NOMO-1 treated with dmso at 0.1 percent for 144 hours (cell line): ENCODE measurements around the gene SLC6A12.

Source experiments
- DNase-seq: peaks from one replicate; lab custom pipeline; 2025; ENCODE audit not compliant: unreplicated experiment; lab: John Stamatoyannopoulos, UW

SLC6A12 gene

DNA sequence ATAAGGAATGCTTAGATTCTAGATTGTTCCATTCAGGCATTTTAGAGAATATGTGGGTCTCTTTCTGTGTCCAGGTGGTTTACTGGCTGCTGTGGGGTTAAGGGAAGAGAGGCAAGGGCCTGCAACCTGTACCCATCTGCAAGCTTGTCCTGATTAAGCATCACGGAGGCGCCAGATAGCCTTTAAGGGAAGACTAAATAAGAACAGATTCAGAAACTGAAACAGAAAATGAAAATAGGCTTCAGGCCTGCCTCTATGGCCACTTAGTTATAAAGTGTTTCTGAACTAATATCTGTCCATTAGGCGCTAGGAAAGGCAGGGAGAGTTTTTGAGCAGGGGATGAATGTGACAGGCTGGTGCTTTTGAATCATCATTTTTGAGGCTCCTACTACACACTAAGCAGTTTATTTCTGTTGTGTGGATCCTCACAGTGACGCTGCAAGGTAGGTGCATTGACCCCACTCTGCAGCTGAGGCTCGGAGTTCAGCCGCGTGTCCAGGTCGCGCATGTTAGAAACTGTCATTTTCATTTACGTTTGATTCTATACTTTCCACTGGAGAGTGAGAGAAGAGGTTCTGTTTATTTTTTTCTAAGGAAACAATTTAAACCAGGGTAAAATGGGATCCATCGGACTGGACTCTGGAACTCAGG lies 47.4 kb downstream of the SLC6A12 start:
- no peak for DNase-seq

DNA sequence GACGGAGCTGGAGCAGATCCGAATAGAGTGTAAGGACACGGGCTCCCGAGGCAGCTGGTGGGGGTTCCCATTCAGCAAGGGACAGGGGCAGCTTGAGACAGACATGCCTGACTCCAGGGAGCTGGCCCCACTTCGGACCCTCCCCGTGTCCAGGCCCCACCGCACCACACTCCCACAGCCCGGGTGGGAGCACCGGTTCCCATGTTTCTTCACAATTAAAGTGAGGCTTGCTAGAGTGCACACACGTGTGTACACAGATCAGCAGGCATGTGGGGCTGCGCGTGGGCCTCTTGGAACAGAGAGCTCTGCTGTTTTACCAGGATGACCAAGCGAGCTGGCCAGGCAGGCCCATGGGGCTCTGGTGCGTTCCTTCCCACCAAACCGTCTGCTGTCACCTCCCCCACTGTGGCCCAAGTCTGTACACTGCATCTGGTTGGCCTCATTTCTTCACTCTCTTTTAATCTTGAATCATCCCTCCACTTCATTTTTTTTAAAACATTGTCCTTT lies 48.0 kb downstream of the SLC6A12 start:
- DNase-seq: no peak

DNA sequence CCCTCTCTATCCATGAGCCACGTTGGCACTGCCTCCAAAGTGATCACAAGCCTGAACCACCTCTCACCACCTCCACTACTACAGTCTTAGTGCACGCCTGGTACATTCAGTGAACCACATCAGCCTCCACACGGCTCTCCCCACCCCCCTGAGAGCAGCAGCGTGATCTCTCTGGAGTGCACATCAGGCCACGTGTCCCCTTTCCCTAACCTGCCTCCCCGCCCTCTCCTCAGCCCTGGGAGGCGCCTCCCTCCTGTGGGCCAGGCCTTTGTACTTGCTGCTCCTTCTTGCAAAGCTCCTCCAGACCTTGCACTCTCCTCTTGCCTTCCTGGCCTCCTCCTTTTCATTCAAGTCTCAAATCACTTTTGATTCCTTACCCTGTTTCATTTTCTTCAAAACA lies 49.8 kb downstream of the SLC6A12 start:
- DNase-seq: no peak

DNA sequence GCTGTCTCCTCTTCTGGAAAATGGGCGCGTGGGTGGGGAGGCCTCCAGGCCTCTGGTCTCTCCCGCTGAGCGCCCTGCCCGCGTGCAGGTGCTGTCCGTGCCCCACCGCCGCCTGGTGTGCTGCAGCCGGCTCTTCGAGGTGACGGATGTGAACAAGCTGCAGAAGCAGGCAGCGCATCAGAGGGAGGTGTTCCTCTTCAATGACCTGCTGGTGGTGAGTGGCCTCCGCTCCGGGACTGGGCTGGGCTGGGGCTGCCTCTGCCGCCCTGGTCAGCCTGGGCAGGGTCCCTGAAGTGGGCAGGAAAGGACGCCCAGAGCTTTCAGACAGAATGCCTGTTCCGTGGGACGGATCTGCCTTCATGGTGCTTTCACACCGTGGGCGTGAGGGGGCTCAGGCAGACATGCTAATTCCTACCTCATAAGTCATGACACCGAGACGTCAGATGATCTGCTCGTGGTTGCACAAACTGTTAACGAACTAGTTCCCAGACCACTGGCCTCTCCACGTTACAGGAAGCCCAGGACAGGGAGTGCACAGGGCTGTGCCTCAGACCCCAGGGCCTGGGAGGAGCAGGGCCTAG lies 50.5 kb downstream of the SLC6A12 start:
- no peak for DNase-seq

DNA sequence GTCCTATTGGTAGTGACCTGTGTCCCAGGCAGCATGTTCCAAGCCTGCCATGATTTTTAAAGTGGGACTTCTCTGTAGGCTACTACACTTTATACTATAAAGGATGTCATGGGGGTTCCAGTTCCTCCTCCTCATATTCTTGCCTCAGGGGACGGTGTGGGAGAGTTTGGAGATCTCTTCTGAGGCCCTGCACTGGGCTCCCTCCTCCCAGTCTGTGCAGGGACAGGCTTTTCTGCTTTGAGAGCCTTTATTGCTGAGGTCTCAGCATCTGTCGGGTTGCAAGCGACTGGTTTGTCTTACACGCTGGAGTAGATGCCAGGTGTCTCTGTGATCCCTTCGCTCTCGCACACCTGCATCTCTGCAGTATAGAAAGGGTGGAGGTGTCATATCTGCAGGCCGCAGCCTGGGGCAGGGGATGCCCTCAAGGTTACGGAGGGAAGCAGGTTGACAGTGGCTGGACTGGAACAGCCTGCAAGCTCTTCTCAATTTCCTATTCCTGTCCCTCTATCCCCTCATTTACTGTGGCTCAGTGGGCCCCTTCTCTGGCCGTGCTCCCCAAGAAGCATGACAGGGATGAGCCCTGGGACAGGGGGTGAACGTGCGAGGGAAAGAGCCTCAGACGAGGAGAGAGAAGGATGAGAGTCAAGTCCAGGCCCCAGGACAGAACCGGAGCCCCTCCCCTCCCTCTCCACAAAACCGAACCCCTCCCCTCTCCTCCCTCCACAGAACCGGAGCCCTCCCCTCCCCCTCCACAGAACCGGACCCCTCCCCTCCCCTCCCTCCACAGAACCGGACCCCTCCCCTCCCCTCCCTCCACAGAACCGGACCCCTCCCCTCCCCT lies 51.3 kb downstream of the SLC6A12 start:
- DNase-seq: no peak

DNA sequence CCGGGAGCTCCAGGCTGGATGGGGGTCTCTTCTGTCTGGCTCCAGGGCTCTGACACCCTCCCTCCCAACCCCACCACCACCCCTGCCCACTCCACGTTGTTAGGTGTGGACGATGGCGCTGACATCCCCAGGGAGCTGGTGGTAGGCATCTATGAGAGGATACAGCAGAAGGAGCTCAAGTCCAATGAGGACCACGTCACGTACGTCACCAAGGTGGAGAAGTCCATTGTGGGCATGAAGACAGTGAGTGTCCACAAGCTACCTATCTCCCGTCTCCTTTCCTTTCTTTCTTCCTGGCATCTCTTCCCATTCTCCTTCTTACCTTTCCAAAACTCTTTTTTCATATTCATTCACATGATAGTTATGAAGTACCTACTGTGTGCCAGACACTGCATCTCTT lies 52.1 kb downstream of the SLC6A12 start:
- no peak for DNase-seq

DNA sequence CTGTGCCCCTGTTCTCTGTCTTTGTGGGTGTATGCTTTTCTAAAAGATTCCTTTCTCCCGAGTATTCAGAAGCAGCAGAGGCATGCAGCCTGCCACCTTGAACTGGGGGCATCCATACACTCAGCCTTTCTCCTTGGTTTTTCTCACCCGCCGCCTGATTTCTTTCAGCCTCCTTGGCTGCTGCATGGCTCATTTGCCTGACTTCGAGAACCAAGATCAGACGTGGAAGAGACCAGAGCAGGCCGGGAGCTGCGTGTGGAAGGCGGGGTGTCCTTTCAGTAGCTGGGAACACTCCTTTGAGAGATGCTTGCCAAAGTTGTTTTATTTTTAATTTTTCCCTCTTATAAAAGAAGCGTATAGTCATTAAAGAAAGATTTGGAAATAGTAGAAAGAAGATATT lies 53.1 kb downstream of the SLC6A12 start:
- no peak for DNase-seq

DNA sequence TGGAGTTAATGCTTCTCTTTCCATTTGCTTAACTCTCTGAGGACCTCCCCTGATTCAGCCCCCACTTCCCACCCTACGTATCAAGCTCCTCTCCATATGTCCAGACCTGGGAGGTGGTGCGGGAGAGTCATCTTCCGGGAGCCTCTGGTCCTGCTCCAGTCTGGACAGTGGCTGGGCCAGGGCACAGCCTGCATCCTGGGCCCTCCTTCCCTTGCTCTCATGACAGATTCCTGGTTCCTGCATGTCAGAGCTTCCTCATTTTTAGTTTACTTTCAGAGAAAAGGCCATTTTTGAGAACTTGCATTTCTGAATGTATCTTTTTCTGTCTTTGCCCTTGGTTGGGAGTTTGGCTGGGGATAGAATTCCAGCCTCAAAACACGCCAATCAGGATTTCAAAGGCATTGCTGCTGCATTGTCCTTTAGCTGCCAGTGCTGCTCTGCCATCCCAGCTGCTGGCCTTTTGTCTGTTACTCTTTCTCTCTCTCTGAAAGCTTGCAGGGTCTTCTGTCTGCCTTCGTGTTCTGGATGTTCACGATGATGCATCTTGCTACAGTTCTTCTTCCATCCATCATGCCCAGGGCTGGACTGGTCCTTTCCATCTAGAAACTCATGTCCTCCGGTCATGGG lies 54.7 kb downstream of the SLC6A12 start:
- DNase-seq: no peak

DNA sequence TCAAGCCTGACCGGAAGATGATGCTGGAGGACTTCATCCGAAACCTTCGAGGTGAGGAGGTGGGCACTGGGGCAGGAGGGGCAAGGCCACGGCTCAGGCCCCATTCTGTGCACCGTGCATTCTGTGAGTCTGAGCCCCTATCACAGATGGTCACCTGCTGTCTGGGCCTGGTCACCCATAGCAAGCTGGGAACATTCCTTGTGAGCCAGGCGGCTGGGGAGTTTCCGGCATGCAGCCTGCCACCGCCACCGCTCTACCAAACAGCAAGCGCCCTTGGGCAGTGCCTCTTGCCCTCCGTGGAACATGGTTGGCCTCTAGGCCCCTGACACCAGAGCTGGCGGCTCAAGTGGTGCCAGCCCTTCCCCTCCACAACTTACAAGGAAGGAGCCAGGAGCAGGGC lies 56.3 kb downstream of the SLC6A12 start:
- no peak for DNase-seq

DNA sequence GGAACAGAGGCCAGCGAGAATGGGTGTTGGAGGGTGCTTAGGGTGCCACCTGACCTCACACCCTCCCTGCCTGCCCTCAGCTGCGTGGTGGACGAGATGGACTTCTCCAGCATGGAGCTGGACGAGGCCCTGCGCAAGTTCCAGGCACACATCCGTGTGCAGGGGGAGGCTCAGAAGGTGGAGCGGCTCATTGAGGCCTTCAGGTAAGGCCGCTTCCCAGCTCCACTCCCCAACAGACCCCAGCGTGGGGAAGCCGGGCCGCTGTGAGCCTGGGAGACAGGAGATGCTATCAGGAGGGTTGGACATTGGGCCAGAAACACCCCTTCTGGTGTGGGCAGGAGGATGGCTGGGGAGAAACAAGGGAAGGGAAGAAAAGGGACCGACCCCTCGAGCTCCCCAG lies 57.0 kb downstream of the SLC6A12 start:
- no peak for DNase-seq

DNA sequence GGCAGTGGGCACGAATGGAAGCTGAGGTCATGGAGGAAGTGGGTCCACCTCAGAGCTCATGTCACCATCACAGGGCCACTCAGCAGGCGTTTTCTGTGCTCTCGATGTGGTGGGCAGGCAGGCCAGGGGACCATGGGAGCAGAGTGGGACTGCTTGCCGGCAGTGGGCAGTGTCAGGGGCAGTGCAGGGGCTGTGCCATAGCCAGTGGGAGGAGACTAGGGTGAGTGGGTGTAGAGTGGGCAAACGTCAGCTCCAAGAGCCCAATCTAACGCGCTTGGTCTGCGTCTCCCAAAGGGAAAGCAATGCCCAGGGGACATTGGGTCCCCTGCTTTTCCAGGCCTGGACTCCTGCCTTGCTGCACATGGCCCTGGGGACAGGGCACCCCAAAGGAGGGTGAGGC lies 58.3 kb downstream of the SLC6A12 start:
- no peak for DNase-seq

DNA sequence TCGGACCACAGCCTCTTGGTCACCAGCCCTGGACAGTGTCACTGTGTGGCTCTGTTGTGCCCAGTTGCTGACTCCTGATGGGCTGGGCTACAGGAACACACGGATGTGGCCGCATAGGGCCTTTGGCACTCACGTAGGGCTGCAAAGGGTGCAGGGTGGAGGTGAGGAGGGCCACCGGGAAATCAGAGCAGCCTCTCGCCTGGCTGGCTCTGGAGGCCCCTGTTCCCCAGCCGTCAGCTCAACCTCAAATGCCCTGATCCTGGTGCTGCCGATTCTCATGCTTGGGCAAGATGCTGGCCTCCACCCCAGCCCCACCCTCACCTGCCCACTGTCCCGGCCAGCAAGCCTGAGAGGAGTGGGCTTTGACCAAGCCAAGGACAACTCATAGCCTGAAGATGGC lies 59.0 kb downstream of the SLC6A12 start:
- DNase-seq: no peak

DNA sequence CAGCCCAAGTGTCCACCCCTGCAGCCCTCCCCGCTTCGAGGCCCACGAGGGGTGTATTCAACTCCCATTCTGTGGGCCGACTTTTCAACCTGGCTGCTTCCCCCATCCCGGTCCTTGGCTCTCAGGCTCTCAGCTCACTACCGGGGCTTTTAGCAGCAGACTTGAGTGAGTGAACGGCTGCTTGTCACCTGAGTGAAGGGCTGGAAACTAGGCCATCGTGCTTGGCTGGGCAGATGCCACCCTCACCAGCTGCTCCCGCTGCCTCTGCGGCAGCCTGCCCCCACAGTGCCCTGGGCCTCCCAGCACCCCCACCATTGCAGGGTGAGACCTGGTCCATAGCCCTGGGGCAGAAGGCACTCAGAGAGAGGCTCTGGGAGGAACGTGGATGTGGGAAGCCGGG lies 59.9 kb downstream of the SLC6A12 start:
- no peak for DNase-seq

DNA sequence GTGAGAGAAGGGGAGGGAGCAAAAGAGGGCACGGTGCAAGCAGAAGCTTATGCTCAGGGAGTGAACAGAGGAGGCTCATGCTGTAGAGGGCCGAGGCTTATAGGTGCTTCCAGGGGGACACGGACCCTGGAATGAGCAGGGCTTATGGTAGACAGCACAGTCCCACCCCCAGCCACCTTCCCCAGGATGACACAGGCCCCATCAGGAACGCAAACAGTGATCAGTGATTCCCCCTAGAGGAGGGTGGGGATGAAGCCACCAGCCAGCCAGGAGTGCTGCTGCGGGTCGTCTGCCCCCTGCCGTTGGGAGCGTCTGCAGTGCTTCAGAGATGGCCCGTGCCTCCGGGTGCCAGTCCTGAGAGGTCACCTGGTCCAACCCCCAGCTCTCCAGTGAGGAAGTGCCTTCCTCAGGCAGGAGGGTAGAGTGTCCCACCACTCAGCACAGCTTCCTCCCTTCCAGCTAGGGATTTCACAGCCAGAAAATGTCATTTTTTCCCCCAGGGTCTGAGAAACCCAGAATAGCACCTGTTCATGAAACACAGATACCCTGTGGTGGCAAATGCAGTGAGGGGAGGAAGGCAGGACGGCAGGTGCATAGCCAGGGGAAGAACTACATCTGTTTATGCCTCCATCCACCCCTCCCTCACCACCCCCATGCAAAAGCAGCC lies 60.7 kb downstream of the SLC6A12 start:
- peak; percentile 59 for DNase-seq

DNA sequence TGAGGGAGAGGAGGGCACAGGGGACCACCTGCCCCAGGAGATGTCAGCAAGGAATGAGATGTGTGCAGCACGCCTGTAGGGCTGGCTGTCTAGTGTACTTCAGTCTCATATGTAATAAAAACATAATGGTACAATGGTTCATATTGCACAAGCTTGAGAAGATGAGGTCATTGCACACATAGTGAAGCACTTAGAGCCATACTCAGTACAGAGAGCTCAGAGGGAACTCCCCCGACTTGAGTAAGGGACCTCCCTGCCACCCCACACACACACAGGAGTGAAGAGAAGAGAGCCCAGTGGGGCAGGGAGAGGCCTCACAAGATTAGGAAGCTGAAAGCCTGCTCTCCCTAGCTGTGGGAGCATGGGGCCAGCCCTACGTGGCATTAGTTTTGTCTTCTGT lies 61.5 kb downstream of the SLC6A12 start:
- no peak for DNase-seq

DNA sequence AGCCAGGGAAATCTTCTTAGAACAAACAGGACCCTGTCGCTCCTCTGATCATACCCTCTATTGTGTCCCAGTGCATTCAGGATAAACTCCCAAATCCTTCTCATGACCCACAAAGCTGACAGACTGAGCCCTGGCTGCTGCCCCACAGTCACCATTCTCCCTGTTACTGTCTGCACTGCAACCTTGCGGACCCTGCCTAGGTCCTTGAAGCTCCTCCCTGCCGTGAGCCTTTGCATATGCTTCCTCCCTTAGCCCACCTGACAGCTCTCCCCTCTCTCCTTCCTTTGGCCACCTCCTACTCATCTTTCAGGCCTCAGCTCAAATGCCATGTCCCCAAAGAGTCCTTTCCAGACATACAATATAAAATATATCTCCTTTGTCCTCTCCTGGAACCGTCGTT lies 62.4 kb downstream of the SLC6A12 start:
- DNase-seq: no peak

DNA sequence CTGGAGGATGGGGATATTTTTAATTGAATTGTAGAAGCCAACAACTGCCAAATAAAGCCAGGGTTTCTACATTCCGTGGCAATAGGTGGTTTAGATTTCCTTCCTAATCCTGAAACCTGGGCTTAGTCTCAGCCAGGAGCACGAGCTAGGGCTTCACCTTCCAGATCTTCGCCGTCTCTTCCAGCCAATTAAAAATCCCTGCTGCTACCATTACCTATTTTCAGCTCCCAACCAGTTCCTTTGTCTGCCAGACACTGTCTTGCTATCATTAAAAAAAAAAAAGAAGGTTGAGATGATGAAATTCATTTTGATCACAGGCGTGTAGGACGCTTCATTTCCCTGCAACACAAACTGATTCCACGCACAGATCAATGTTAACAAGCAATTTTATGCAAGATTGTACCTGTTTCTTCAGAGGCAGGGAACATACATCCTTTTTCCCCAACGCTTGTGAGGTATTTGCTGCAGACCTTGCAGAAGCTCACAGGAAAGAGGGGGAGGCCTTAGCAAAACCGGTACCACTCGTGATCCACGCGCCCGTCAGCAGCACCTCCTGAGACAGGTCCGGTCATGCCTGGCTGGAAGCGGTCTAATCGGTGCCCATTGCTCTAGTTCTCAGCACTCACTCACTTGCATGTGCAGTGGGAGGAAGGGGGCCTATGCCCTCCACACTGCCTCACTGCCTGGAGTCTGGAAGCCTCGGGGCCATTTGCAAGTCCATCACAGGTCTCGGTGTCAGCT lies 65.1 kb downstream of the SLC6A12 start:
- DNase-seq: no peak

DNA sequence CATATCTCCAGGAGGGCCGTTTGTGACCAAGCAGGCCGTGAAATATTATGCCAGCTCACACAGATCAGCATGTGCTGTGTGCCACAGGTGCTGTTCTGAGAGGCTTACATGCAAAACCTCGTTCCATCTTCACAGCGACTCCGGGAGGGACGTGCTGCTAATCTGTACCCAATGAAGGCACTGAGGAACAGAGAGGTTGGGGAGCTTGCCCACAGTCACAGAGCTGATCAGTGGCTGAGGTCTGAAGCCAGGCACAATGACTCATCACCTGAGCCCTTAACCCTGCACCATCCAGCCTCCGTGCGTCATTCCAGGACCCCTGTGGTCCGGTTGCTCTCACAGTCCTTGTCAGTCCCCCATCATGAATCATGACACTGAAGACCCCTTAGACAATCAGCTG lies 66.7 kb downstream of the SLC6A12 start:
- no peak for DNase-seq

DNA sequence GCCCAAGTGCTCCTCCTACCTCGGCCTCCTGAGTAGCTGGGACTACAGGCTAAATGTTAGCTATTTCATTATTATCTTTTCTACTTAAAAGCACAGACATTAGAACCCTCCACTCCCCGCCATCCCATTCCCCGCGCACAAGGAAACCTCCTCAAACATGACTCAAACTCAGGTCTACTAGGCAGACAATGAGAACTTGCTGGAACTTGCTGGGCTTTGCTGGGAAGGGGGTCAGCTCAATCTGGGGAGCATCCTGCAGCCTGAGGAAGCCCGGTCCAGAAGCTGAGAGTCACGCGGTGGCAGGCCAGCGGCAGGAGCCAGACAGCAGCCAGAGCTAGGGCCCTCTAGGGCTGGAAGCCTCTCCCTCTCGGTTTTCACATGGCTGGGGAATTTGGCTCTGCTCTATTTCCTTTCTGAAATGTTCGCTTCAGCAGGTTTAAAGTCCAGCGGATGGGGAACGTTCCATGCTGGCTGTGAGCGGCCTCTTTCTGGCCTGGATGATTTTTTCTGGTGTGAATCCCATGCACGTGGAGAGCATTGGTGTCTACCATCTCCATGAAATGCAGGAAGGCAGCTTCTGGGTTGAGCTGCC lies 68.5 kb downstream of the SLC6A12 start:
- DNase-seq: no peak

DNA sequence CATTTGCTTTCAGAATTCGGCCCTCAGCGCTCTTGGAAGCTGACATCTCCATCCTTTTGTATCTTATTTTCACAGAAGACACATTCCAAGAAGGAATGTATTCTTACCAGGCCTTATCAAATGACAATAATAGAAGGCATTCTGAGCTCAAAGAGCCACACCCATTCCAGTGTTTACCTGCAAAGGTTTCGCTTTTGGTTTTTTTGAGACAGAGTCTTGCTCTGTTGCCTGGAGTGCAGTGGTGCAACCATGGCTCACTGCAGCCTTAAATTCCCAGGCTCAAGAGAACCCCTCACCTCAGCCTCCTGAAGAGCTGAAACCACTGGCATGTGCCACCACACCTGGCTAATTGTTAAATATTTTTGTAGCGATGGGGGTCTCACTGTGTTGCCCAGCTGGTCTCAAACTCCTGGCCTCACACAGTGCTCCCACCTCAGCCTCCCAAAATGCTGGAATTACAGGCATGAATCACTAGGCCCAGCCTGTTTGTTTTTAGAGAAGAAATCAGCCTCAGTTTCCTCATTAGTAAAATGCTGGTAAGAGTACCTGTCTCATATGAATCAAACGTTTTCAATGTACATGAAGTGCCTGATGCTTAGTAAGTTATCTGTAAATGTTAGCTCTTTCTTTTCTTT lies 69.2 kb downstream of the SLC6A12 start:
- no peak for DNase-seq
